GM21737 (cell line): ENCODE measurements around the gene FSD1L.

Source experiments
- ATAC-seq: cut with Tn5 transposase; IDR thresholded peaks from one replicate; pipeline ENCODE4 v1.9.1; 2021; ENCODE audit warnings: mild to moderate bottlenecking, moderate library complexity; ENCODE audit not compliant: unreplicated experiment

The FSD1L gene

GRCh38 chr9:105435453-105435852 lies 12.4 kb upstream of the FSD1L start:
- no peak for ATAC-seq

GRCh38 chr9:105436783-105437182 lies 11.1 kb upstream of the FSD1L start:
- no peak for ATAC-seq

GRCh38 chr9:105437704-105438103 lies 10.1 kb upstream of the FSD1L start:
- no peak for ATAC-seq

DNA sequence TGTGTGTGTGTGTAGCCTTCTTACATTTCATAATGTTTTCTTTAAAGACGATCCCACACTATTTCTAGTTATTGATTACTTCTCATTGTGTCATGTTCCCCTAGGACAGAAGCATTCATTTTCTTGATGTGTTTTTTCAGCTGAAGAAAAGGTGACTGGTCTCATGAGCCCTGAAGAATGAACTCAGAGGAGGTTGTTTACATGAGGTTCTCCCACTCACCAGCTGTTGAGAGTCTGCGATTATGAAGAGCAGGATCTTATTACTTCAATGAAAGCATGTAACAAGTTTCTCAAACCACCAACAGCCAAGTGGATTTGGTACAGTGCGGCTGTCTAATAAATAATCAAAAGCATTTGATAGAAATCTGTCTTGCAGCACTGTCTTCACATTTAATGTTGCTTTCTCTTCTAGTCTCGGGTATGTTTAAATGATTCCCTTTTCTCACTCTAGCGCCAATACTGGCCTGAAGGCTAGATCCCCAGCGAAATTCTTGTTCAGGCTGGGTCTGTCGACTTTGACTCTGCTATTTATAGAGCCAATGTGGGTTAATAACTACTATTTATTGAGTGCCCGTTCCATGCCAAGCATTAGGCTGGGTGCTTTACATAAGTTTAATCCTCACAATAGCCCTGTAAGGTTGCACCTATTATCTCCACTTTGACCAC lies 9.6 kb upstream of the FSD1L start:
- ATAC-seq = no peak

- no peak for ATAC-seq
Measured at GRCh38 chr9:105439428-105439827, 8.4 kb upstream of the FSD1L start.

DNA sequence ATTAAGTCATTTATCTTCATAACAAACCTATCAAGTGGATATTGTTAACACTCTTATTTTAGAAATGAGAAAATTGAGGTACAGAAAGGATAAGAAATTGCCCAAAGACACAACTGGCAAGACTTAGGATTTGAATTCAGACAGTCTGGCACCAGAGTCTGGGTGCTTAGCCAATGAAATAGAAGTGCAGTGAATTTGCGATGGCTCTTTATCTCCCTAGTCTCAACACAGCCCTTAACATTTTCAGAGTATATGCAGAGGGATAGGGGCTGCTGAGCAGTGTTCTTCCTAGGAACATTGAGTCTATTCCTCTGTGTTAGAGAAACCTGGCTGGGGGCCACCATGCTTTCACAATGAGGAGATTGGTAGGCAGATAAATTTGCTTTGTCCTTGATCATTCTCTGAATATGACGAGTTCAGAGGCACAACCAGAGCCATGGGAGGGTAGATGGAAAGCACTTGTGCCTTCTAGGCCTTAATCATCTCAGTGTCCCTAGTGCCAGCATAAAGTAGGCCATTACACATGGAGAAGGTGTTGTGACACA lies 6.1 kb upstream of the FSD1L start:
- no peak for ATAC-seq

DNA sequence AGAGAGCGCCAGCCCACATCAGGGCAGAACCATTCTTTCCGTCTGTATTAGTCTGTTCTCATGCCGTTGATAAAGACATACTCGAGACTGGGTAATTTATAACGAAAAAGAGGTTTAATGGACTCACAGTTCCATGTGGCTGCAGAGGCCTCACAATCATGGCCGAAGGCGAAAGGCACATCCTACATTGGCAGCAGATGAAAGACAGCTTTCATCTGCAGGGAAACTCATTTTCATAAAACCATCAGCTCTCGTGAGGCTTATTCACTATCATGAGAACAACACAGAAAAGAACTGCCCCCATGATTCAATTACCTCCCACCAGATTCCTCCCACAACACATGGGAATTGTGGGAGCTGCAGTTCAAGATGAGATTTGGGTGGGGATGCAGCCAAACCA lies 4.7 kb upstream of the FSD1L start:
- ATAC-seq = no peak

GRCh38 chr9:105444130-105444529 lies 3.7 kb upstream of the FSD1L start:
- no peak for ATAC-seq

- no peak for ATAC-seq
Measured at GRCh38 chr9:105445203-105445881, 2.5 kb upstream of the FSD1L start.

- no peak for ATAC-seq
Measured at GRCh38 chr9:105447386-105447813, 434 bp upstream of the FSD1L start.

GRCh38 chr9:105449081-105449480 lies 1.2 kb downstream of the FSD1L start:
- no peak for ATAC-seq

DNA sequence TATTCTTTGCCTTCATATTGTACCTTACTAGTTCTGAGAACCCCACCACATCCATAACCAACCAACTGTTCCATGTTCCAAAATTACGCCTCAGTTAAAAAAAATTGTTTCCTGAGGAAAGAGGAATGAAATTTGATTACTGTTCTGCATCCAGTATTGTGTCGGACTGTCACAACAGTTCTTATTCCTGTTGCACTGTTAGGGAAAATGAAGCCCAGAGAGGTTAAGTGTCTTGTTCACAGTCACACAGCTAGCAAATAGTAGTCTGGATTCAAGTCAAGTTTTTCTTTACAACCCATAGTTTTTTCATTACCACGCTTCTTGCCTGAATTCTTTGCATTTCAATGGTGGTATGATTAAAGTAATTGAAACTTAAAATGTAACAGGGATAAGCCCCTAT lies 4.4 kb downstream of the FSD1L start:
- ATAC-seq = no peak

DNA sequence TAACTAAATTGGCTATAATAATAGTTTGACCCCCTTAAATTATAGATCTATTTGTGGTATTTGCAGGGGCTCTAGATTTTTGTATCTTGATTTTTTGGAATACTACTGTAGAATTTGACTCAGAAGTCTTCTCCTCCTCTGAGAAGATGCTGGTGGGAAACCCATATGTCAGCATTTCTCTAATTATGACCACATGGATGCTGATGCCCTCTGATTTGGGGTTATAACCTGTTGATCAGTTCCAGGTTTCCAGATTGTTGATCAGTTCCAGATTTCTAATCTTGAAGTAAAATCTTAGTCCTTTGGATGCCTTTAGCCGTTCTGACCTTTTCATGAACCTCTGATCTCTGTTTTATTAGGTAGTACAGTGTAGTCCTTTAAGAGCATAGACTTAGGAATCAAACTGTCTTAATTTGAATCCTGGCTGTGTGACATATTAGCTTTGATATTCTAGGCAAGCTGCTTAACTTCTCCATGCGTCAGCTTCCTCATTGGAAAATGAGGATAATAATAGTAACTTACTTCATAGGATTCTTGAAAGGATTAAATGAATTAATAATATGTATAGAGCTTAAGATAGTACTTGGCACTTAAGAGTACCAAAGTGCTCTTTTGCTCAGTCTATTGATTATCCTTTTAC lies 8.1 kb downstream of the FSD1L start:
- ATAC-seq = no peak

- ATAC-seq = no peak
Measured at GRCh38 chr9:105457560-105458294, 9.9 kb downstream of the FSD1L start.

DNA sequence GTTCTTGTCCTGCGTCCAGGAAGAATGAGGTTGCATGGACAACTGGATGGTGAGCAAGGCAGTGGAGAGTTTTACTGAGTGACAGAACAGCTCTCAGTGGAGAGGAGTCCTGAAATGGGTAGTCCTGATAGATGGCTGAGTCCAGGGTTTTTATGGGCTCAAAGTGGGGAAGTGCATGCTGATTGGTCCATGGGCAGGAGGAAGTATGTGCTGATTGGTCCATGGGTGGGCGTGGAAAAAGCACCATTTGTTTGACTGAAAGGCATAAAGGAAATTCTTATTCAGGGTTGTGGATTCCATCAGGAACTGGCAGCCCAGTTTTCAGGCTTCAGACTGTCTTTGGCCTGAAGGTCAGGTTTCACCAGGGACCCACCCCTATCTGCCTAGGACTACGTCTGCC lies 10.6 kb downstream of the FSD1L start:
- ATAC-seq = no peak

- ATAC-seq = no peak
Measured at GRCh38 chr9:105459336-105459735, 11.5 kb downstream of the FSD1L start.

- no peak for ATAC-seq
Measured at GRCh38 chr9:105466898-105467455, 19.1 kb downstream of the FSD1L start.

DNA sequence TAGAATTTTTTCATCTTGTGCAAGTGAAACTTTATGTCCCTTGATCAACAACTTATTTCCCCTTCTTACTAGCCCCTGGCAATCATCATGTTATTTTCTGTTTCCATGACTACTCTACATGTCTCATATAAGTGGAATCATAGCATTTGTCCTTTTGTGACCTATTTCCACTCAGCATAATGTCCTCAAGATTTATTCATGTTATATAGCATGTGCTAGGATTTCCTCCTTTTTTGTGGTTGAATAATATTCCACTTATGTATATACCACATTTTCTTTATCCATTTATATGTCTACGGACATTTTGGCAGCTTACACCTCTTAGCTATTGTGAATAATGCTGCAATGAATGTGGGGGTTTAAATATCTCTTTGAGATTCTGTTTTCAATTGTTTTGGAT lies 21.0 kb downstream of the FSD1L start:
- ATAC-seq = no peak

DNA sequence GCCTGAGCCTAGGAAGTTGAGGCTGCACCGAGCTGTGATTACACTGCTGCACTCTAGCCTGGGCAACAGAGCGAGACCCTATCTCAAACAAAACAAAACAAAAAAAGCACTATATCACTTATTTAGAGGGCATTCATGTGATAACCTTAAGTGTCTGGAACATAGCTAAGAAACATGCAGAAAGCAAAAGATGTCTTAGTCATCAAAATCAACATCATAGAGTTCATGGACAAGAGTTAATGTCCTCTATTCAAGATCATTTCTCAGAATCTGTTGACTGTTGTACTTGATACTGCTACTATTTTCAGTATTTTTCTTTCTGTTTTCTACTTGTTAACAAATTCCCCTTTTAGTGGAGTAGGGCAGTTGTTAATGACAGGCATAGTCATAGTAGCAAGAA lies 25.4 kb downstream of the FSD1L start:
- ATAC-seq = no peak

DNA sequence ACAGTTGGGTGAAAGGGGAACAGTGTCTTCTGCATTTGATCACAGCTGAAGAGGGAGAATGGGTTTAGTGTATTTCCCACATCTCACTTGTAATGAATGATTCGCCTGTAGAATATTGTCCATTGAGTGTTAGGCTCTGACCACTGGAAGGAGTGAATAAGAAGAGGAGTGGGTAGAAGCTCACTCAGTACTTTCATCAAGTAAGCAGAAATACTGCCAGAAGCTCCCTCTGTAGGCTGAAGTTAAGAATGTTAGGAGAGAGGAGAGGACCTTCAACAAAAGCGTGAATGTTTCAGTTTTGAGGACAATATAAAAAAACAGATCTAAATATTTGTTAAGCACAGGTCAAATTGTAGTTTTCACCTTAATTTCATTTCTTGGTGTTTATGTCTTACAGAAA lies 27.5 kb downstream of the FSD1L start:
- no peak for ATAC-seq

DNA sequence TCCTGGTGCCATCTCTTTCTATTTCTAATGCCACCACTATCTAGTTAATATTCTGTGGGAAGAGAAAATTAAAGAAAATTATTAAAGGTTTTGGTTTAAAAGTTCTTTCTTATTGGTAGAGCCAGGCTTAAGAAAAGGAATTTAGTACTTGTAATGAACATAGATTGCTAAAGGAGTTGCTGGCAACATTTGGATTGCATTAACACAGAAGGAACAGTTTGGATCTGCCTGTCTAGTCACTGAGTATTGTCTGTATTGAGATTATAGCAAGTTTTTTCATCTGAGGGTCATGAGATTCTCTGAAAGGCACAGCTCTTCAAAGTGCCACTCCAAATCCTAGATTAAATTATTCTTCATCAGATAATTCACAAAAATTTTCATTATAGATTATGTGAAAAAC lies 32.0 kb downstream of the FSD1L start:
- no peak for ATAC-seq
